Measurements from ENCODE around the gene AQP2. TPM values are rescaled to one million over a fixed set of nuclear protein-coding genes. Genes with fewer than 3 reads are reported as not detected.

Gene AQP2
- polyA plus RNA-seq, 1 of the 3 experiments (the other 2 are of a cell fraction), result not detected

- TF ChIP-seq USF1 (IDR thresholded peaks at IDR 0.05; ENCODE audit: borderline replicate concordance, low read depth) (no peak), USF2 (IDR thresholded peaks at IDR 0.05; ENCODE audit: borderline replicate concordance, low read depth, low read length) (no peak), EZH2phosphoT487 (IDR thresholded peaks at IDR 0.05; ENCODE audit: borderline replicate concordance, low read depth) (no peak), FOXJ3 (CRISPR knock-in tag; IDR thresholded peaks at IDR 0.05) (no peak)
These were observed 26.0 kb downstream of the AQP2 start (continued) for GRCh38 chr12:49976557-49976956.

GRCh38 chr12:49978125-49978524 is 27.6 kb downstream of the AQP2 start:
- peaks cover 0 to 79% of the 10 kb centered on the region in 2 experiments; a peak in 2 of 4 replicates for H3K4me1 ChIP-seq (ENCODE audit: control insufficient read depth in 1 of 2, insufficient read depth in 2 of 2, low read depth in 1 of 2, low read length in 1 of 2)
- no peaks in the 10 kb centered on the region for H3K9me2 ChIP-seq
- H4K20me1 ChIP-seq (ENCODE audit: insufficient read depth), result no peaks in the 10 kb centered on the region
- ChIA-PET CTCF (interaction anchor here (0.9 to 12.7 kb wide), 12 partner anchors 11 to 111 kb away, joined by 3 to 176 read pairs (median 7); no protein-coding TSS in a partner anchor), POLR2A (interaction anchor here (1.0 to 1.5 kb wide), 3 partner anchors 61 to 107 kb away, joined by 3 to 5 read pairs (median 4); no protein-coding TSS in a partner anchor)
- TF ChIP-seq YY1 (IDR thresholded peaks at IDR 0.05; ENCODE audit: low read depth) (no peak), RXRA (IDR thresholded peaks at IDR 0.05; ENCODE audit: borderline replicate concordance, low read depth) (no peak), MAX (IDR thresholded peaks at IDR 0.05; ENCODE audit: low read depth) (no peak), EP300 (IDR thresholded peaks at IDR 0.05; ENCODE audit: borderline replicate concordance in 1 of 2, low read depth in 1 of 2, low read length in 1 of 2) (no peak), TAF1 (IDR thresholded peaks at IDR 0.05; ENCODE audit: borderline replicate concordance, low read depth, low read length) (no peak), EZH2phosphoT487 (IDR thresholded peaks at IDR 0.05; ENCODE audit: borderline replicate concordance, low read depth) (no peak), TEAD4 (IDR thresholded peaks at IDR 0.05; ENCODE audit: borderline replicate concordance, insufficient read depth) (no peak), ELF1 (IDR thresholded peaks at IDR 0.05) (no peak), CHD2 (IDR thresholded peaks at IDR 0.05; ENCODE audit: low read length, partially characterized antibody) (no peak), TCF12 (IDR thresholded peaks at IDR 0.05) (no peak), SIN3A (IDR thresholded peaks at IDR 0.05; ENCODE audit: borderline replicate concordance, low read depth, low read length) (no peak), NRF1 (IDR thresholded peaks at IDR 0.05; ENCODE audit: low read depth, low read length) (no peak), CTCF (IDR thresholded peaks at IDR 0.05) (no peak), RCOR1 (IDR thresholded peaks at IDR 0.05; ENCODE audit: low read length) (no peak)
- H3K79me2 ChIP-seq (ENCODE audit: insufficient read depth), result no peaks in the 10 kb centered on the region
- H3K27me3 ChIP-seq (ENCODE audit: insufficient read depth), result no peaks in the 10 kb centered on the region
- H3K4me3 ChIP-seq (ENCODE audit: low read depth in 2 of 2, low read length in 1 of 2), result no peak overlapping the region
- no peak overlapping the region for H2AFZ ChIP-seq (ENCODE audit: low read depth)
- H3K9me3 ChIP-seq, result no peaks in the 10 kb centered on the region
- WGBS (ENCODE audit: low lambda C conversion rate), result 98% methylated on average over 4 of the region's 4 CpGs
- H3K36me3 ChIP-seq (replicated peaks in 1 of 2; ENCODE audit: control insufficient read depth in 1 of 2, insufficient read depth in 2 of 2, low read length in 1 of 2), result no peaks in the 10 kb centered on the region
- peak overlapping the region; percentile 36 to 99; a peak in 3 of 4 replicates for H3K27ac ChIP-seq (ENCODE audit: low read depth in 2 of 2, low read length in 1 of 2)
- H3F3A ChIP-seq (replicated peaks; ENCODE audit: insufficient read depth), result peaks cover 4% of the 10 kb centered on the region
- DNase-seq, result peak; percentile 5
- no peak overlapping the region for H3K9ac ChIP-seq
- H3K4me2 ChIP-seq, result no peak overlapping the region

All from SK-N-SH (cell line).